Testis (tissue), 3 donors: ENCODE measurements around the gene CLMN. TPM values are rescaled to one million over a fixed set of nuclear protein-coding genes. Genes with fewer than 3 reads are reported as not detected.

Experiments used
- DNase-seq: peaks from one replicate; pipeline ENCODE4 v3.0.0-alpha.2; 2019
- H3K27ac ChIP-seq, 2 donors: fragments of 200-600 bp; sonication (generic); one replicate each; pipeline ENCODE4 v1.5.1; 2019
- H3K27me3 ChIP-seq: fragments of 200-600 bp; sonication (generic); one replicate; pipeline ENCODE4 v1.5.1; 2019
- H3K36me3 ChIP-seq: fragments of 200-600 bp; sonication (generic); one replicate; pipeline ENCODE4 v1.5.1; 2017; ENCODE audit warnings: low read depth; ENCODE audit errors: missing control alignments
- H3K4me1 ChIP-seq: fragments of 200-600 bp; sonication (generic); one replicate; pipeline ENCODE4 v1.5.1; 2019
- H3K4me3 ChIP-seq, 2 donors: fragments of 200-600 bp; sonication (generic); one replicate each; pipeline ENCODE4 v1.5.1; 2017 to 2019
- H3K9me3 ChIP-seq: fragments of 200-600 bp; sonication (generic); one replicate; pipeline ENCODE4 v1.5.1; 2017
- POLR2A ChIP-seq: fragments of 450-650 bp; IDR thresholded peaks from one replicate; pipeline ENCODE4 v1.6.1; 2017; ENCODE audit warnings: antibody characterized with exemption, mild to moderate bottlenecking, moderate library complexity
- WGBS, 2 donors: methylation state at CpG; one replicate each; pipeline ENCODE4 v1.1.5; 2018; 5-methylcytosine and 5-hydroxymethylcytosine counted together
- intact Hi-C: fragments of 100-400 bp; cut with DNase I; formaldehyde crosslinking; loops from one replicate; pipeline ENCODE4 v1.15.1; 2023; ENCODE audit warnings: low total_unique reads
- polyA plus RNA-seq: library from polyadenylated mRNA; stranded (reverse); fragments of 350-450 nt; fragmentation: Illumina TruSeq; extraction: RNeasy Lipid Tissue Mini Kit (QIAGEN cat#74804); gene quantifications from one replicate; pipeline ENCODE4 v1.2.3, GENCODE V29; 2014; ENCODE audit warnings: low read depth, low replicate concordance; ENCODE audit not compliant: insufficient read depth
- total RNA-seq, 2 donors: library from RNA; depleted of rRNA; stranded (reverse); fragments of >200 nt; gene quantifications; one replicate each; pipeline ENCODE4 v1.2.3, GENCODE V29; 2016
- TF ChIP-seq, protein P1 (sequence below), 3 experiments: fragments of 450-650 bp in 2 of 3; fragments of 200-600 bp in 1 of 3; sonication (generic) in 1 of 3; IDR thresholded peaks; one replicate each; pipeline ENCODE4 v1.5.1; 2016 to 2019; ENCODE audit warnings: antibody characterized with exemption in 3 of 3, mild to moderate bottlenecking in 2 of 3, moderate library complexity in 1 of 3

The CLMN gene
- total and polyA plus RNA-seq, 3 donors from 2014 or later = 35.9 to 134 (median 68.0) TPM

- peaks cover 13% of the 10 kb centered on the region for H3K4me1 ChIP-seq
These were observed 85.9 kb downstream of the CLMN start for GRCh38 chr14:95233702-95234241.

GRCh38 chr14:95232894-95233584, 86.7 kb downstream of the CLMN start:
- no peak overlapping the region for H3K27ac ChIP-seq
- H3K4me3 ChIP-seq = no peak overlapping the region
- H3K36me3 ChIP-seq = no peaks in the 10 kb centered on the region
- 87 to 89% methylated on average over 3 of the region's 3 CpGs for WGBS, 2 donors
- H3K27me3 ChIP-seq = no peaks in the 10 kb centered on the region
- H3K9me3 ChIP-seq = no peaks in the 10 kb centered on the region
- no peak for DNase-seq
- peaks cover 13% of the 10 kb centered on the region for H3K4me1 ChIP-seq
- TF ChIP-seq POLR2A = no peak
- TF ChIP-seq, protein P1, sequence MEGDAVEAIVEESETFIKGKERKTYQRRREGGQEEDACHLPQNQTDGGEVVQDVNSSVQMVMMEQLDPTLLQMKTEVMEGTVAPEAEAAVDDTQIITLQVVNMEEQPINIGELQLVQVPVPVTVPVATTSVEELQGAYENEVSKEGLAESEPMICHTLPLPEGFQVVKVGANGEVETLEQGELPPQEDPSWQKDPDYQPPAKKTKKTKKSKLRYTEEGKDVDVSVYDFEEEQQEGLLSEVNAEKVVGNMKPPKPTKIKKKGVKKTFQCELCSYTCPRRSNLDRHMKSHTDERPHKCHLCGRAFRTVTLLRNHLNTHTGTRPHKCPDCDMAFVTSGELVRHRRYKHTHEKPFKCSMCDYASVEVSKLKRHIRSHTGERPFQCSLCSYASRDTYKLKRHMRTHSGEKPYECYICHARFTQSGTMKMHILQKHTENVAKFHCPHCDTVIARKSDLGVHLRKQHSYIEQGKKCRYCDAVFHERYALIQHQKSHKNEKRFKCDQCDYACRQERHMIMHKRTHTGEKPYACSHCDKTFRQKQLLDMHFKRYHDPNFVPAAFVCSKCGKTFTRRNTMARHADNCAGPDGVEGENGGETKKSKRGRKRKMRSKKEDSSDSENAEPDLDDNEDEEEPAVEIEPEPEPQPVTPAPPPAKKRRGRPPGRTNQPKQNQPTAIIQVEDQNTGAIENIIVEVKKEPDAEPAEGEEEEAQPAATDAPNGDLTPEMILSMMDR (IDR thresholded peaks at IDR 0.05) = no peak
- intact Hi-C loops = no loop called here

More at GRCh38 chr14:95233702-95234241, 85.9 kb downstream of the CLMN start:
- H3K9me3 ChIP-seq = no peaks in the 10 kb centered on the region
- H3K4me3 ChIP-seq = no peak overlapping the region
- no peaks in the 10 kb centered on the region for H3K27me3 ChIP-seq
- peak; percentile 79 for DNase-seq
- intact Hi-C loops = no loop called here
- WGBS, 2 donors = 63 to 69% methylated on average over 9 of the region's 9 CpGs
- no peaks in the 10 kb centered on the region for H3K36me3 ChIP-seq
- TF ChIP-seq, protein P1 (IDR thresholded peaks at IDR 0.05) = no peak
- TF ChIP-seq POLR2A = no peak
- H3K27ac ChIP-seq = peak overlapping the region in 1 of 2 donors; percentile 57

- intact Hi-C loops = no loop called here
- Histone ChIP-seq H3K9me3 (no peaks in the 10 kb centered on the region), H3K4me1 (peaks cover 13% of the 10 kb centered on the region), H3K27ac (no peak overlapping the region), H3K27me3 (no peaks in the 10 kb centered on the region), H3K4me3 (no peak overlapping the region), H3K36me3 (no peaks in the 10 kb centered on the region)
- TF ChIP-seq, protein P1 (IDR thresholded peaks at IDR 0.05) = no peak
- TF ChIP-seq POLR2A = no peak
- WGBS, 2 donors = 62 to 70% methylated on average over 12 of the region's 12 CpGs
- no peak for DNase-seq
These were observed 87.6 kb downstream of the CLMN start for GRCh38 chr14:95231966-95232633.

DNA sequence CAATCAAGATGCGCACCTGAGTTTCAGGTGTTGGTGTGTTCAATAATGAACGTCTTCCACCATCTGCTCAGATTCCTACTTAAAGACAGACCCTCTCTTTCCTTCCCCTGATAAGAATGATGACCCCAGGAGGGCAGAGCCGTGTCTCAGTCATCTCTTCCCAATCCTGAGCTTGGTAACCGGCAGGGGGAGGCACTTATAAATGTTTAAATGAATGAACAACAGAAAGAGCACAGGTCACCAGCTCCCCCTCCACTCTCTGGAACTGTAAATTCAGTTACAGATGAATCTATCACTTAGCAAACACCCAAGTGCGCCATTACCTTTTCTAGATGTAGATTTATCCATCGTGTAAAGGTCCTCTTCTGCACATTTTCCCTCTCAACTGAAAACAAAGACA, 90.0 kb downstream of the CLMN start:
- H3K4me1 ChIP-seq = peaks cover 3% of the 10 kb centered on the region
- no peaks in the 10 kb centered on the region for H3K27me3 ChIP-seq
- 79 to 87% methylated on average over 6 of the region's 6 CpGs for WGBS, 2 donors
- H3K4me3 ChIP-seq = no peak overlapping the region
- no peak for DNase-seq
- H3K36me3 ChIP-seq = no peaks in the 10 kb centered on the region
- no peak for TF ChIP-seq POLR2A
- TF ChIP-seq, protein P1 (IDR thresholded peaks at IDR 0.05) = no peak
- H3K9me3 ChIP-seq = no peaks in the 10 kb centered on the region
- intact Hi-C loops = no loop called here
- no peak overlapping the region for H3K27ac ChIP-seq
